Fibroblast of lung (primary cell): ENCODE results near the gene BOLA2B.
"Not testable (repeated sequence)": the region's sequence is repeated elsewhere in the genome, so short reads cannot be mapped to it uniquely, and the experiment has no call there.

ENCODE experiments used
- CTCF ChIP-seq, 2 donors: IDR thresholded peaks in 1 of 2; conservative IDR thresholded peaks in 1 of 2; 1 replicate in 1 of 2; 2 replicates in 1 of 2; pipeline ENCODE4 v1.5.1; 2011 to 2012; ENCODE audit warnings: low read length in 2 of 2, control low read depth in 1 of 2, inconsistent platforms in 1 of 2, low read depth in 1 of 2, mild to moderate bottlenecking in 1 of 2
- EZH2 ChIP-seq: IDR thresholded peaks from 2 replicates; pipeline ENCODE4 v1.5.1; 2012; ENCODE audit warnings: low read length, control low read depth, mild to moderate bottlenecking; ENCODE audit errors: missing control alignments

DNA sequence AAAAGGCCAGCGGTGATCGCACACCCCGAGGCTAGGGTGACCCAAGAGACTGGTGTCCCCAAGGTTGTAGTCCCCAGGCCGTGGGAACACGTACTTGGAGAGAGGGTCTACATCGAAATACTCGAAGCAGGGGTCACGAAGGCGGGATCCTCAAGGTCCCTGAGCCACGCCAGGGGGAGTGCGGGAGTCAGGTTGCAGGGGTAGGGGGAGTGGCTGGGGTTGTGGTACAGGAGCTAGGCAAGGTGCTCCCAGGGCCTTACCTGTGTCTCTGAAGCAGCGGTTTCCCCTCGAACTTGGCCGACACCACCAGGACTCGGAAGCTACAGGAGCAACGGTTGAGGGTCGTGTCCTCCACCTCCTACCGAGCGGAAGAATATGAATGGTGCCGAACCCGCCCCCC is 368 bp downstream of the BOLA2B start:
- TF ChIP-seq CTCF (conservative IDR thresholded peaks at IDR 0.05 in 1 of 2, IDR thresholded peaks at IDR 0.05 in 1 of 2; ENCODE audit: low read depth in 1 of 2, low read length in 2 of 2); EZH2: not testable (repeated sequence)
